ENCODE data around the gene RALGAPA2. TPM values are rescaled to one million over a fixed set of nuclear protein-coding genes. Genes with fewer than 3 reads are reported as not detected.

Gene RALGAPA2
- total RNA-seq, 2 experiments from 2014 or later = 21.2 to 21.9 TPM

DNA sequence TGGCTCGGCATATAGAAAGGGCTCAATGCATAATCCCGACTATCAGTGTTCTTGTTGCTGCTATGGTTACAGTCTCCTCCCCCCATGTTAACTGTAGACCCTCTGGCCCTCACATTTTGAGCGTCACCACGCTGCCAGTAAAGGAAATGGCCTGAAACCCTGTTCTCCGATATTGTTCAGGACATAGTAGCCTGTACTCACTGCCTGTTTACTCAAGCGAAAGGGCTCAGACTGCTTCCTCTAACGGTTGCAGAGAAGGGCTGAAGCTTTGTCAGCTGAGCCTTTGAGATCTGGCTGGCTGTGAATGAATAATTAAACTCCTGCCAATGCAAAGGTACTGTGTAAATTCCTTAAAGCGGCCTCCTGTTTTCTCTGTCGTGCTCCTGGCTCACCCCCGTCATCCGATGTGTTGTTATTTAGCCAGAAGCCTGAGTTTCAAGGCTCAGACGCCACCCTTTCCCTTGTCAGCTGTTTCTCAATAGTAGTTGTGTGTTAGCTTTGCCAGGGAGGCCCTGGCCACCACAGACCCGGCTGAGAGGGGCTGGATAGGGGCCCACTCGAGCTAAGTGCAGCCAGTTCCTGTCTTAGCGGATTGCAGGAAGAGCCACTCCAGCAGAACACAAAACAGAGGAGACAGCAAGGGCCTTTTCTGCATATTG is 31.2 kb upstream of the RALGAPA2 start:
- TF ChIP-seq, protein P1, sequence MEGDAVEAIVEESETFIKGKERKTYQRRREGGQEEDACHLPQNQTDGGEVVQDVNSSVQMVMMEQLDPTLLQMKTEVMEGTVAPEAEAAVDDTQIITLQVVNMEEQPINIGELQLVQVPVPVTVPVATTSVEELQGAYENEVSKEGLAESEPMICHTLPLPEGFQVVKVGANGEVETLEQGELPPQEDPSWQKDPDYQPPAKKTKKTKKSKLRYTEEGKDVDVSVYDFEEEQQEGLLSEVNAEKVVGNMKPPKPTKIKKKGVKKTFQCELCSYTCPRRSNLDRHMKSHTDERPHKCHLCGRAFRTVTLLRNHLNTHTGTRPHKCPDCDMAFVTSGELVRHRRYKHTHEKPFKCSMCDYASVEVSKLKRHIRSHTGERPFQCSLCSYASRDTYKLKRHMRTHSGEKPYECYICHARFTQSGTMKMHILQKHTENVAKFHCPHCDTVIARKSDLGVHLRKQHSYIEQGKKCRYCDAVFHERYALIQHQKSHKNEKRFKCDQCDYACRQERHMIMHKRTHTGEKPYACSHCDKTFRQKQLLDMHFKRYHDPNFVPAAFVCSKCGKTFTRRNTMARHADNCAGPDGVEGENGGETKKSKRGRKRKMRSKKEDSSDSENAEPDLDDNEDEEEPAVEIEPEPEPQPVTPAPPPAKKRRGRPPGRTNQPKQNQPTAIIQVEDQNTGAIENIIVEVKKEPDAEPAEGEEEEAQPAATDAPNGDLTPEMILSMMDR (IDR thresholded peaks at IDR 0.05) = no peak
- DNase-seq (no peak), ATAC-seq (ENCODE audit: poor library complexity) (no peak)
- Histone ChIP-seq H3K27ac (ENCODE audit: low read depth in 1 of 2, low read length in 2 of 2) (no peak overlapping the region), H3K4me3 (ENCODE audit: low read length) (no peak overlapping the region), H3K27me3 (ENCODE audit: control insufficient read depth in 1 of 2, insufficient read depth in 2 of 2, low read length in 2 of 2) (peaks cover 0 to 11% of the 10 kb centered on the region in 2 experiments), H3K4me1 (ENCODE audit: insufficient read depth, low read length) (no peaks in the 10 kb centered on the region), H3K9me3 (ENCODE audit: control insufficient read depth in 1 of 2, insufficient read depth in 1 of 2, low read length in 2 of 2) (peaks cover 4 to 5% of the 10 kb centered on the region in 2 experiments), H3K36me3 (ENCODE audit: insufficient read depth, low read length) (no peaks in the 10 kb centered on the region)
- Mint-ChIP-seq H3K27ac (no peak overlapping the region), H3K4me1 (ENCODE audit: low read depth) (no peaks in the 10 kb centered on the region), H3K27me3 (peaks cover 29% of the 10 kb centered on the region), H3K36me3 (ENCODE audit: low read depth) (no peaks in the 10 kb centered on the region), H3K4me3 (no peak overlapping the region), H3K9me3 (no peaks in the 10 kb centered on the region)
- POLR2A ChIA-PET = no interaction called here
- intact Hi-C loops (cut with DNase I, micrococcal nuclease) = no loop called here
- CTCF ChIA-PET = no interaction called here

DNA sequence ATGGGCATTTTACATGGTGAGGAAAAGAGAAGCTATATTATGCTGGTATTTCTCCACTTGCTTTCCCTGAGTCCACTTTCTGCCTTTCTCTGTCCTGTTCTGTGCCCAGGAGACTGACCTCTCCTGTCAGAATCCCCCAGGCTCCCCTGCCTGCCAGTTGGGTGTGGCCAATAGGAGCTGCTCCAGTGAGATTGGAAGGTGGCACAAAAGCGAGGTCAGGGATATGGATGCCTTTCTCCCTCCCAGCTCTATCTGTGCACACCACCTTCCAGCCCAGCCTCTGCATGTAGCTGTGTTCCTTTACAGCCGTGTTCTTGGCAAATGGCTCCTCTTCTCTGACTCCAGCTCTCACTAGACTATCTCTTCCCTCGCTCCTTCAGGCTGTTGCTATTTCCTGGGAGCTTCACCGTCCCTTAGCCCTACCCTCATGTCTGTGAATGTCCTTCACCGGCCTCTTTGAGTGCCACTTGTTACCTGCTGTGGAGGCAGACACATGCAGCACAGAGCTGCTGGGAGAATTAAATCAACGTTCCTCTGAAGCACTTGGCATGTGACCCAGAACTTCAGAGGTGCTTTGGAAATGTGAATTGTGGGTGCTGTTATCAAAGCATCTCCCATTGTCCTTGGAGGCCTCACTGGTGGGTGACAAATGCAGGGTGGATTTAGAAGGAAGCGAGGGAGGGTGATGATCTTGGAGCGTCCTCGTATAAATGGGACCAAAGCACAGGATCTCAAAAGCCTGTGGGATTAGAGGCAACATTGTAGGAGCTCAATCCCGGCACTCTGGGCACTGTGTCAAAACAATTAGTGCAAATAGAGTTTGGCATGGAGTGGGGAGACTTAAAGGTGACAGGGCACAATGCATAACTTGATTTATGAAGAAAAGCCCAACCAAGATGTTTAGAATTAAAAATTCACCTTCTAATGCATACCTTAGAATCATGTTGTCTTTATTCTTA is 28.9 kb upstream of the RALGAPA2 start:
- Mint-ChIP-seq H3K27ac (no peak overlapping the region), H3K36me3 (ENCODE audit: low read depth) (no peaks in the 10 kb centered on the region), H3K9me3 (no peaks in the 10 kb centered on the region), H3K27me3 (peaks cover 32% of the 10 kb centered on the region), H3K4me1 (ENCODE audit: low read depth) (peaks cover 1% of the 10 kb centered on the region), H3K4me3 (no peak overlapping the region)
- DNase-seq (no peak), ATAC-seq (ENCODE audit: poor library complexity) (no peak)
- peaks cover 0 to 5% of the 10 kb centered on the region in 2 experiments for H3K9me3 ChIP-seq (ENCODE audit: control insufficient read depth in 1 of 2, insufficient read depth in 1 of 2, low read length in 2 of 2)
- H3K4me3 ChIP-seq (ENCODE audit: low read length) = no peak overlapping the region
- H3K36me3 ChIP-seq (ENCODE audit: insufficient read depth, low read length) = no peaks in the 10 kb centered on the region
- no peaks in the 10 kb centered on the region for H3K4me1 ChIP-seq (ENCODE audit: insufficient read depth, low read length)
- no peak overlapping the region for H3K27ac ChIP-seq (ENCODE audit: low read depth in 1 of 2, low read length in 2 of 2)
- peaks cover 0 to 8% of the 10 kb centered on the region in 2 experiments for H3K27me3 ChIP-seq (ENCODE audit: control insufficient read depth in 1 of 2, insufficient read depth in 2 of 2, low read length in 2 of 2)
- intact Hi-C loops (cut with DNase I, micrococcal nuclease) = no loop called here
- TF ChIP-seq, protein P1 (IDR thresholded peaks at IDR 0.05) = no peak
- ChIA-PET CTCF (no interaction called here), POLR2A (no interaction called here)

- Mint-ChIP-seq H3K4me3 (no peak overlapping the region), H3K27me3 (peaks cover 32% of the 10 kb centered on the region), H3K9me3 (no peaks in the 10 kb centered on the region), H3K27ac (no peak overlapping the region), H3K36me3 (ENCODE audit: low read depth) (no peaks in the 10 kb centered on the region), H3K4me1 (ENCODE audit: low read depth) (peaks cover 4% of the 10 kb centered on the region)
- ChIA-PET CTCF (no interaction called here), POLR2A (no interaction called here)
- intact Hi-C loops (cut with DNase I, micrococcal nuclease) = no loop called here
- no peaks in the 10 kb centered on the region for H3K4me1 ChIP-seq (ENCODE audit: insufficient read depth, low read length)
- DNase-seq (no peak), ATAC-seq (ENCODE audit: poor library complexity) (no peak)
- TF ChIP-seq, protein P1 (IDR thresholded peaks at IDR 0.05) = no peak
- H3K27ac ChIP-seq (ENCODE audit: low read depth in 1 of 2, low read length in 2 of 2) = no peak overlapping the region
- no peaks in the 10 kb centered on the region for H3K36me3 ChIP-seq (ENCODE audit: insufficient read depth, low read length)
- peaks cover 0 to 5% of the 10 kb centered on the region in 2 experiments for H3K9me3 ChIP-seq (ENCODE audit: control insufficient read depth in 1 of 2, insufficient read depth in 1 of 2, low read length in 2 of 2)
- no peak overlapping the region for H3K4me3 ChIP-seq (ENCODE audit: low read length)
- peaks cover 0 to 8% of the 10 kb centered on the region in 2 experiments for H3K27me3 ChIP-seq (ENCODE audit: control insufficient read depth in 1 of 2, insufficient read depth in 2 of 2, low read length in 2 of 2)
Observed at GRCh38 chr20:20740541-20740940, 28.1 kb upstream of the RALGAPA2 start.

Data from CD4-positive, alpha-beta T cell (primary cell).